Colonic mucosa (tissue), 4 donors: Measurements from ENCODE around the gene UNC5A. TPM values are rescaled to one million over a fixed set of nuclear protein-coding genes. Genes with fewer than 3 reads are reported as not detected.

Source experiments
- DNase-seq: peaks from one replicate; pipeline ENCODE4 v3.0.0-alpha.2; 2020
- H3K27ac ChIP-seq: fragments of 200-600 bp; one replicate; pipeline ENCODE4 v1.8.0; 2021
- H3K27me3 ChIP-seq: fragments of 200-600 bp; one replicate; pipeline ENCODE4 v1.8.0; 2021
- H3K36me3 ChIP-seq: fragments of 200-600 bp; one replicate; pipeline ENCODE4 v1.8.0; 2021
- H3K4me1 ChIP-seq: fragments of 200-600 bp; one replicate; pipeline ENCODE4 v1.8.0; 2021; ENCODE audit warnings: mild to moderate bottlenecking
- H3K4me3 ChIP-seq: fragments of 200-600 bp; one replicate; pipeline ENCODE4 v1.8.0; 2021
- H3K9ac ChIP-seq, 2 donors: one replicate each; pipeline ENCODE4 v1.7.0; 2013; ENCODE audit warnings: control low read depth in 2 of 2, low read depth in 2 of 2, low read length in 2 of 2
- H3K9me3 ChIP-seq: fragments of 200-600 bp; one replicate; pipeline ENCODE4 v1.8.0; 2021
- intact Hi-C: fragments of 100-400 bp; cut with DNase I; formaldehyde crosslinking; loops from one replicate; pipeline ENCODE4 v1.14.1; 2022
- total RNA-seq, 2 donors: library from RNA; stranded (reverse); fragmentation: NEBNext Ultra II Directional in 1 of 2; extraction: Animal tissue kit (Norgen Biotek cat#: 25700) in 1 of 2; gene quantifications; one replicate each; pipeline ENCODE4 v1.2.1, GENCODE V29; 2021
- TF ChIP-seq, protein P1 (sequence below): fragments of 200-600 bp; IDR thresholded peaks from one replicate; pipeline ENCODE4 v1.8.0; 2022; ENCODE audit warnings: antibody characterized with exemption, mild to moderate bottlenecking
- donor health status: healthy.
- donor health status: DM: no; HTN: no; CAD: no.
- donor health status: DM: no; HTN: no; CAD: no.

Gene UNC5A
- total RNA-seq, 2 donors from 2014 or later = not detected

DNA sequence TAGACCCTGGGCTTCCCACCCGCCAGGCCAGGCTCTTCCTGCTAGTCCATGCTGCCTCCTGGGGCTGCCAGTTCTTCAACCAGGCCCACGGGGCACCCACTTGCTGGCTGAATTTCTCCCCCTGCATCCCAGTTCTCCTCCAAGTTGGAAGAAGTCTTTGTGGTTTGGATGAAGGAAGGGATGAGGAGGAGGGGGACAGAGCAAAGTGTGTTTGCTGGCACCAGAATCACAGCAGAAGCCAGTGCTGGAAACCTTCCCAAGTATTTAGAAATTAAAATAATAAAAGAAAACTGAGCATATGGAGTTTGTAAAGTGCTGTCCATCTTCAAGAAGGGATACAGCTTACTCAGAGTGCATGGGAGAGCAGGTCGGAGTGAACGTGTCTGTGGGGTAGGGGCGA, 19.4 kb upstream of the UNC5A start:
- Histone ChIP-seq H3K36me3 (no peaks in the 10 kb centered on the region), H3K27ac (no peak overlapping the region), H3K4me1 (no peaks in the 10 kb centered on the region), H3K9ac (no peak overlapping the region), H3K9me3 (no peaks in the 10 kb centered on the region), H3K4me3 (no peak overlapping the region), H3K27me3 (no peaks in the 10 kb centered on the region)
- DNase-seq = no peak
- TF ChIP-seq, protein P1, sequence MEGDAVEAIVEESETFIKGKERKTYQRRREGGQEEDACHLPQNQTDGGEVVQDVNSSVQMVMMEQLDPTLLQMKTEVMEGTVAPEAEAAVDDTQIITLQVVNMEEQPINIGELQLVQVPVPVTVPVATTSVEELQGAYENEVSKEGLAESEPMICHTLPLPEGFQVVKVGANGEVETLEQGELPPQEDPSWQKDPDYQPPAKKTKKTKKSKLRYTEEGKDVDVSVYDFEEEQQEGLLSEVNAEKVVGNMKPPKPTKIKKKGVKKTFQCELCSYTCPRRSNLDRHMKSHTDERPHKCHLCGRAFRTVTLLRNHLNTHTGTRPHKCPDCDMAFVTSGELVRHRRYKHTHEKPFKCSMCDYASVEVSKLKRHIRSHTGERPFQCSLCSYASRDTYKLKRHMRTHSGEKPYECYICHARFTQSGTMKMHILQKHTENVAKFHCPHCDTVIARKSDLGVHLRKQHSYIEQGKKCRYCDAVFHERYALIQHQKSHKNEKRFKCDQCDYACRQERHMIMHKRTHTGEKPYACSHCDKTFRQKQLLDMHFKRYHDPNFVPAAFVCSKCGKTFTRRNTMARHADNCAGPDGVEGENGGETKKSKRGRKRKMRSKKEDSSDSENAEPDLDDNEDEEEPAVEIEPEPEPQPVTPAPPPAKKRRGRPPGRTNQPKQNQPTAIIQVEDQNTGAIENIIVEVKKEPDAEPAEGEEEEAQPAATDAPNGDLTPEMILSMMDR = no peak
- intact Hi-C loops = no loop called here

DNA sequence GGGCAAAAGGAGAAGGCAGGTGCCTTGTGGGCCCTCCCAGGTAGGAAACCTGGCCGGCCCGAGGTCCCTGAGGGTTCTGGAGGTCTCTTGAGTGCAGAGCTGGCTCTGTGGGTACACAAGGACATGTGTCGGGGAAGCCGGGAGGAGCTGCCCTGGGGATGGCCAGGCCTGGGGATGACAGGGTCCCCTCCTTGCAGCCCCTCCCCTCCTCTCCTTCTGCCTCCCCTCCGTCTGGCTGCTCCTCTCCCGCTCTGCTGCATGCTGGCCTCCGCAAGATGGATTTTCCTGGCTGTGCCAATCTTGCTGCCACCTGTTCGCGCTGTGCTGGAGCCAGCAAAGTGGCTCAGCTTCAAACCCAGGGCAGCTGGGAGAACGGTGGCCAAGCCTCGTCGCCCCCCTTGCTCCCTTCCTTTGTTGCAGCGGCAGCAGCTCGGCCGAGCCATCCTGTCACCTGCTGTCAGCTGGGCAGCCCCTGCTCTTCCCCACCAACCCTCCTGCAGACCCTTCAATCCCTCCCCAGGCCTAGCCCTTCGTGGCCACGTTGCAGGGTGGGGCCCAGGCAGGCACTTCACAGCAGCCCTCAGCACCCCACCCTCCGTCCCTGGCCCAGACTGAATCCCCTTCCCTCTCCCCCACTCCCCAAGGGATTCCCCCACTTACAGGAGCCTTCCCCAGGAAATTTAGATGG, 17.6 kb upstream of the UNC5A start:
- Histone ChIP-seq H3K36me3 (no peaks in the 10 kb centered on the region), H3K27me3 (peaks cover 4% of the 10 kb centered on the region), H3K9me3 (no peaks in the 10 kb centered on the region), H3K4me1 (no peaks in the 10 kb centered on the region), H3K4me3 (no peak overlapping the region), H3K9ac (no peak overlapping the region), H3K27ac (no peak overlapping the region)
- TF ChIP-seq, protein P1 = no peak
- intact Hi-C loops = no loop called here
- DNase-seq = no peak

DNA sequence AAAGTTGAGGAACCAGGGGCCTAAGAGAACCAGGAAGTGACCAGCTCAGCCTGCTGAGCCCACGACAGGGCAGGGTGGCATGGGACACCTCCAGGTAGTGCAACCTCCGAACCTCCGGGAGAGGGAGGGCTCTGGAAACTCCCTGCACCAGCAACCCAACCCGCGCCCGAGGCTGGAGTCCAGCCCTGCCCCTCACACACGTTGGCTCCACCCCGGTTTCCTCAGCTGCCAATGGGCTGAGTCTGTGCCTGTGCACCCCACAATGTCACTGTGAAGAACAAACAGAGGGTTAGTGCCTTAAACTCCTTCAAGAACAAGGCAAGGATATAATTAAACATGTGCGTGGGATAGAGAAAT, 17.0 kb upstream of the UNC5A start:
- no peak overlapping the region for H3K9ac ChIP-seq
- TF ChIP-seq, protein P1 = no peak
- intact Hi-C loops = no loop called here
- no peaks in the 10 kb centered on the region for H3K36me3 ChIP-seq
- no peak for DNase-seq
- H3K27me3 ChIP-seq = peaks cover 4% of the 10 kb centered on the region
- no peak overlapping the region for H3K27ac ChIP-seq
- no peaks in the 10 kb centered on the region for H3K4me1 ChIP-seq
- no peaks in the 10 kb centered on the region for H3K9me3 ChIP-seq
- no peak overlapping the region for H3K4me3 ChIP-seq

DNA sequence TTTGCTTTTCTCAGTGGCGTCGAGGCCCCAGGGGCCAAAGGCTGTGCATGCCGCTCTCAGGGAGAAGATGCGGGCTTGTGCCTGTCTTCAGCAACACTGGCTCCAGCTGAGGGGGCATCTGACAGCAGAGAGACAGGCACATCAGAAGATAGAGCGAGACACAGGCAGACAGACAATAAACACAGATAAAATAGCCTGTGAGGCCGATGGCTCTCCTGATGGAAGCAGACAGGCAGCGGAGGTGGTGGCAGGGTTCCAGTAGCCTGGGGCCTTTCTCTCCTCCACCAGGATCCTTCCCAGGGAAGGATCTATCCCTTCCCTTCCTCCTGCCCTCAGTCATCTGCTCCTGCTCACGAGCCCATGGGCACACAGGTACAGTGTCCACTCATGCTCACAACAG, 16.6 kb upstream of the UNC5A start:
- Histone ChIP-seq H3K9me3 (no peaks in the 10 kb centered on the region), H3K4me1 (no peaks in the 10 kb centered on the region), H3K9ac (no peak overlapping the region), H3K4me3 (no peak overlapping the region), H3K36me3 (no peaks in the 10 kb centered on the region), H3K27ac (no peak overlapping the region), H3K27me3 (peaks cover 4% of the 10 kb centered on the region)
- TF ChIP-seq, protein P1 = no peak
- intact Hi-C loops = no loop called here
- no peak for DNase-seq

DNA sequence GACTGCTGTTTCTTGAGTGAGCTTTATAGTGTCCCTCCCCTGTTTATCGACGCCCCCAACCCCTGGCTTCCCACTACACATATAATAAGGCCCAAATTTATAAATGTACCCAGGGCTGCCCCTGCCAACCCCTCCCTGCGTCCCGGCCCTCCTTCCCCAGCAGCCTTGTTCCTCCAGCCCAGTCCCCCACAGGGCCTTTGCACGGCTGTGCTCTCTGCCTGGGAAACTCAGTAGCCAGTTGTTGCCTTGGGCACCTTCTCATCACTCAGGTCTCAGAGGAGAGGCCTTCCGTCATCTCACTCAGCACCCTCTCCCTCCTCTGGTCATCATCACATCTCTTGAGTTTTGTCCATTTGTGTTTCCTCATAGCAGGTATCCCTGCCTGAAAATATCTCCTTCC, 15.8 kb upstream of the UNC5A start:
- Histone ChIP-seq H3K27ac (no peak overlapping the region), H3K4me3 (no peak overlapping the region), H3K9me3 (no peaks in the 10 kb centered on the region), H3K9ac (no peak overlapping the region), H3K4me1 (no peaks in the 10 kb centered on the region), H3K27me3 (peaks cover 4% of the 10 kb centered on the region), H3K36me3 (no peaks in the 10 kb centered on the region)
- TF ChIP-seq, protein P1 = no peak
- intact Hi-C loops = no loop called here
- DNase-seq = no peak
